B cell (primary cell): ENCODE measurements around the gene SPATA17.

Experiments
- CTCF ChIP-seq: fragments of 200-600 bp; IDR thresholded peaks from one replicate; pipeline ENCODE4 v1.8.0; 2022; ENCODE audit warnings: antibody characterized with exemption, mild to moderate bottlenecking
- EZH2 ChIP-seq: IDR thresholded peaks from 2 replicates; pipeline ENCODE4 v1.6.1; 2012; ENCODE audit warnings: borderline replicate concordance, low read depth, mild to moderate bottlenecking, moderate library complexity, low read length; ENCODE audit not compliant: insufficient read depth, poor library complexity, severe bottlenecking

GRCh38 chr1:217885181-217885580, 254.0 kb downstream of the SPATA17 start:
- TF ChIP-seq CTCF (no peak), EZH2 (no peak)
